Mammary epithelial cell (primary cell): ENCODE measurements around the gene DDX60.

Experiments
- CTCF ChIP-seq, 2 donors: IDR thresholded peaks in 1 of 2; conservative IDR thresholded peaks in 1 of 2; 2 replicates each; pipeline ENCODE4 v1.5.1; 2011 to 2012; ENCODE audit warnings: inconsistent platforms in 2 of 2, low read length in 2 of 2, mild to moderate bottlenecking in 2 of 2, control low read depth in 1 of 2, low read depth in 1 of 2; ENCODE audit not compliant: insufficient read depth in 1 of 2; ENCODE audit errors: extremely low read depth in 1 of 2
- EZH2 ChIP-seq: IDR thresholded peaks from 2 replicates; pipeline ENCODE4 v1.6.1; 2012; ENCODE audit warnings: low read length, inconsistent platforms, borderline replicate concordance

- no peak for TF ChIP-seq CTCF (conservative IDR thresholded peaks at IDR 0.05 in 1 of 2, IDR thresholded peaks at IDR 0.05 in 1 of 2; ENCODE audit: extremely low read depth in 1 of 2, insufficient read depth in 1 of 2, low read depth in 1 of 2, low read length in 2 of 2)
- TF ChIP-seq EZH2 = no peak
Observed at GRCh38 chr4:168357941-168358340, 39.4 kb upstream of the DDX60 start.
